NOMO-1 (cell line): ENCODE measurements around the gene SLC22A3.
A peak's percentile ranks its signal among the peaks of the same experiment; 100 is the strongest.

Experiments
- DNase-seq, 2 experiments: peaks; one replicate each; lab custom pipeline; 2025; ENCODE audit not compliant: unreplicated experiment in 2 of 2; lab: John Stamatoyannopoulos, UW

SLC22A3 gene

GRCh38 chr6:160408528-160408927 lies 60.4 kb downstream of the SLC22A3 start:
- DNase-seq, result no peak

- no peak for DNase-seq
Observed at GRCh38 chr6:160412993-160413392, 64.8 kb downstream of the SLC22A3 start.

- no peak for DNase-seq
Observed at GRCh38 chr6:160417146-160417545, 69.0 kb downstream of the SLC22A3 start.

- DNase-seq, result no peak
Observed at GRCh38 chr6:160417550-160417949, 69.4 kb downstream of the SLC22A3 start.

GRCh38 chr6:160418370-160418769 lies 70.2 kb downstream of the SLC22A3 start:
- no peak for DNase-seq

- DNase-seq, result no peak
Observed at GRCh38 chr6:160419488-160419887, 71.3 kb downstream of the SLC22A3 start.

GRCh38 chr6:160420253-160420968 lies 72.2 kb downstream of the SLC22A3 start:
- DNase-seq, result no peak

GRCh38 chr6:160420969-160421556 lies 72.9 kb downstream of the SLC22A3 start:
- no peak for DNase-seq

GRCh38 chr6:160421854-160422253 lies 73.7 kb downstream of the SLC22A3 start:
- DNase-seq, result no peak

GRCh38 chr6:160424256-160424655 lies 76.1 kb downstream of the SLC22A3 start:
- no peak for DNase-seq

GRCh38 chr6:160426136-160426535 lies 78.0 kb downstream of the SLC22A3 start:
- DNase-seq, result peak in 1 of 2 experiments; percentile 1

- DNase-seq, result no peak
Observed at GRCh38 chr6:160427312-160428068, 79.3 kb downstream of the SLC22A3 start.

GRCh38 chr6:160428069-160428430 lies 79.9 kb downstream of the SLC22A3 start:
- DNase-seq, result no peak

GRCh38 chr6:160428818-160429619 lies 80.8 kb downstream of the SLC22A3 start:
- DNase-seq, result no peak

GRCh38 chr6:160429620-160429895 lies 81.4 kb downstream of the SLC22A3 start:
- no peak for DNase-seq

GRCh38 chr6:160430203-160430602 lies 82.0 kb downstream of the SLC22A3 start:
- no peak for DNase-seq

- DNase-seq, result no peak
Observed at GRCh38 chr6:160430751-160431150, 82.6 kb downstream of the SLC22A3 start.

GRCh38 chr6:160431226-160431625 lies 83.0 kb downstream of the SLC22A3 start:
- no peak for DNase-seq

- no peak for DNase-seq
Observed at GRCh38 chr6:160431791-160432404, 83.7 kb downstream of the SLC22A3 start.

- no peak for DNase-seq
Observed at GRCh38 chr6:160435935-160436334, 87.8 kb downstream of the SLC22A3 start.

GRCh38 chr6:160437154-160437553 lies 89.0 kb downstream of the SLC22A3 start:
- no peak for DNase-seq
